T-helper 2 cell treated with Interferon-gamma antibody and Interleukin-4, amounts not matched to agents 5 μg/mL and 100 μg/mL, for 36 hours (primary cell): ENCODE data around the gene MEIS2.
A peak's percentile ranks its signal among the peaks of the same experiment; 100 is the strongest.

ENCODE experiments used
- DNase-seq: peaks from one replicate; pipeline ENCODE4 v3.0.0; 2021; ENCODE audit warnings: low spot score
- H3K27ac Mint-ChIP-seq: one replicate; pipeline ENCODE4 v1.8.0; 2021; ENCODE audit warnings: mild to moderate bottlenecking, mixed read lengths
- H3K27me3 Mint-ChIP-seq: one replicate; pipeline ENCODE4 v1.8.0; 2021; ENCODE audit warnings: low read depth, mixed read lengths
- H3K36me3 Mint-ChIP-seq: one replicate; pipeline ENCODE4 v1.8.0; 2021; ENCODE audit warnings: low read depth, mixed read lengths
- H3K4me1 Mint-ChIP-seq: one replicate; pipeline ENCODE4 v1.8.0; 2021; ENCODE audit warnings: low read depth, mixed read lengths
- H3K4me3 Mint-ChIP-seq: one replicate; pipeline ENCODE4 v1.8.0; 2022; ENCODE audit warnings: mild to moderate bottlenecking, moderate library complexity, mixed read lengths
- H3K9me3 Mint-ChIP-seq: one replicate; pipeline ENCODE4 v1.8.0; 2021; ENCODE audit warnings: mixed read lengths

The MEIS2 gene

DNA sequence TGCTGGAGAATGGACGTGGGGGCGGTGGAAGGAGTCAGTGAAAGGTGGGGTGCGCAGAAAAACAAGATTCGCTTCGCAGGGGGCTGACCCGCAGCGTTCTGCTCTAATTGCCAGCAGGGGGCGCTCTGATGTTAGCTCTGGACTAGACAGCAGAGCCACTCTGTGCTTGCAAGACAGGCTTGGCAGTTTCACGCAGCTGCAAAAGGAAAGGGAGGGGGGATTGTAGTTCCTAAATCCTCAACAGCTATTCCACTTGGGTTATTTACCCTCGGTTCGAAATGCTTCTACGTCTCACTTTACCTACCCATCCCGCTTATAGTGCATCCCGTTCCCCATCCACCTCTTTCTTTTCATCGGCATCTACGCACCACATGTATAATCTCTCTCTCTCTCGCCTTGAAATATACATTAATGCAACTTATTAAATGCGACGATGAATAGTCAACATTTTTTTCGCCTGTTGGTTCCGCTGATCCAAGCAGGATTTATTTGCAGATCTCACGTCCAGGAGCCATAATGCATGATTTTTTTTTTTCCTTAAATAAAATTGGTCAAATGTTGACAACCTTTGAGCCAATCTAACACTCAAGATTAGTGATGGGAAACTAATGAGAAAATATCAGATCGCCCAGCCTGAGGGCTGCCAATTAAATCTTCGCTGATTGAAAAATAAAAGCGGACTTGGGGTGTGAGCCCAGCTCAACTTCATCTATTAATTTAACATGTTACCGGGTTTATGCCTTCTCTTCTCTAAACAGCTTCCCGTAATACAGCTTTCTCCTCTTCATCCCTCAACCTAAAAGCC is 216.4 kb downstream of the MEIS2 start:
- Mint-ChIP-seq H3K4me3 (no peak overlapping the region), H3K27ac (no peak overlapping the region), H3K36me3 (no peaks in the 10 kb centered on the region), H3K9me3 (no peaks in the 10 kb centered on the region), H3K27me3 (peaks cover 95% of the 10 kb centered on the region), H3K4me1 (no peaks in the 10 kb centered on the region)
- DNase-seq: peak; percentile 62

DNA sequence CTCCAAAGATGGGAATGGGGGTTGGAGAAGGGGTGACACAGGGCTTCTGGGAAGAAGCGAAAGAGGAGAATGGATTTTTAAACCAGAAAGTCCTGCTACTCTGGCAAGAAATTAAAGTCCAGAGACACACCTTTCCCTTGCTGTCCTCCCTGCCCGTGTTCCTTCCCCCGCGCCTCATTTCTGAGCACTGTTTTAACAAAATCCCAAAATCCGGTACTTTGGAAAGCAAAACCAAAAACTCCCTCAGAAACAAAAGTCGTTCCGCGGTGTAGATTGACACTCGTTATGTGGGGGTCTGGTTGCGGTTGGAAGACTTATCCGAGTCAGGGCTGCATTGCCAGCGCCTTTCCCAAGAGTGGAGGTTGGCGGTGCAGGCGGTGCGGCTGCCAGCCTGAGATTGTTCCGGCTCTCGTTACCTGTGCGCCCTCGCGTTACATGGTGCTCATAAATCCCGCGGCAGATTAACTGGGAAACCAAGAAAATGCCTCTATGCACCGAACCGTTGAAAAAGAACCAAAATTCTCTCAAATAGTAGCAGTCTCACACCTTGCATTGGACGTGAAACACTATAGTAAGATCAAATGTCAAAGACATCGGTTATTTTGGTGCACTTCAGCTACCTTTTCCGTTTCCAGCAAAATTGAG is 217.7 kb downstream of the MEIS2 start:
- Mint-ChIP-seq H3K36me3 (no peaks in the 10 kb centered on the region), H3K27ac (no peak overlapping the region), H3K27me3 (peaks cover 95% of the 10 kb centered on the region), H3K4me1 (no peaks in the 10 kb centered on the region), H3K9me3 (no peaks in the 10 kb centered on the region), H3K4me3 (no peak overlapping the region)
- DNase-seq: no peak

DNA sequence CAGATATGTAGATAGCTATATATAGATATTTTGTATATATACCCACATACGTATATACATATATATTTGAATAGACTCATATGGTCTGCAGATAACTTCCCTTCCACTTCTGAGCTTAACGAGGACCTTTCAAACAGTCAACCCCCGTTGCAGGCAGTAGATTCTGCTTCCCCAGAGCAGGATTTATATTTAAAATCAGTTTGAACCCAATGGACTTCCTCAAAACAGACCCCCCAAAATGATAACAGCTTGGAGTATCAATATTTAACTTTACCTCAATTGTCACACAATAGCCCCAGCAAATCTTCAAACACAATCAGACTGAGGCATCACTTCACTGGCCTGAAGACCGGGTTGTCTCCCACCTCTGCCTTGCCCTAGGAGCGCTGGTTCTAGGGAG is 218.3 kb downstream of the MEIS2 start:
- Mint-ChIP-seq H3K36me3 (no peaks in the 10 kb centered on the region), H3K4me3 (no peak overlapping the region), H3K27me3 (peaks cover 95% of the 10 kb centered on the region), H3K4me1 (no peaks in the 10 kb centered on the region), H3K9me3 (no peaks in the 10 kb centered on the region), H3K27ac (no peak overlapping the region)
- no peak for DNase-seq

DNA sequence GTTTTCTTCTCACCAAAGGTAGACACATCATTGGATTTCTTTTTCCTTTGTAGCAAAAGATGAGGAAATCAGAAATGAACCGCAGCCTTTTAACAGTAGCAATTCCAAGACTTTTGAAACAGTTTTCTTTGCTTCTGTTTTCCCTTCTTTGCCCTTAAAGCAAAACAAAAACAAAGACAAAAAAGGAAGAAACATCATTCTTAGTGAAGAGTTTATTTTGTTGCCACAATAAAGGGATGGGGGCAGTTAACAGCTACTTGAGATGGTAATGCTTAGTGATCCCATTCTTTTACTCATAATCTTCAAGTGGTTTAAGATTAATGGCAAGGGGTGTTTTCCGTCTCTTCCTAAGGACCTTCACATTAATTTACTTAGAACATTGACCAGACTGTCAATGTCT is 218.8 kb downstream of the MEIS2 start:
- no peaks in the 10 kb centered on the region for H3K4me1 Mint-ChIP-seq
- H3K27ac Mint-ChIP-seq: no peak overlapping the region
- H3K36me3 Mint-ChIP-seq: no peaks in the 10 kb centered on the region
- H3K27me3 Mint-ChIP-seq: peaks cover 94% of the 10 kb centered on the region
- DNase-seq: no peak
- no peak overlapping the region for H3K4me3 Mint-ChIP-seq
- no peaks in the 10 kb centered on the region for H3K9me3 Mint-ChIP-seq

DNA sequence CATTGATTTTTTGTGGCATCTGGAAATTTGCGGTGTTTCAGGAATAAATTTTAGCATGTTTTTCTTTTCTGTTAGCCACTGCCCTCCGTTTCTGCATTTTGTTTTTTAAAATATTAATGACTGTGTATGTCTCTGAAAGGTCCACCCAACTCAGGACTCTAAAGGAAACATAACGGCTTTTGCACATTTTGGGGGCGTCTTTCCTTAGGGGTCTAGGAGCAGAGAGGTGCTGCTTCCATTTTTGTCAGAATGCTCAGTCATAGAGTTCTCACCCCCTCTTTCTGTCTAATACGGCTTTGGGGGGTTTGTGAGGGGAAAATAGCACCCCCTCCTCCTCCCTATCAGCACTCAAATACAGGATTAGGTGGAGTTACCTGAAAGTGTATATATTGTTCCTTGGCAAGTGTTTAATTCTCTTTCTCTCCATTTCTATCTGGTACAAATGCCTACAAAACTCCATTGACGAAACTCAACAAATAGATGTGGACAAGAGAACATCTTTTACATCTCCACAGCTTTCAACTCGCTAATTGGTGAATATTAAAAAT is 219.4 kb downstream of the MEIS2 start:
- Mint-ChIP-seq H3K27ac (no peak overlapping the region), H3K27me3 (peaks cover 92% of the 10 kb centered on the region), H3K4me3 (no peak overlapping the region), H3K36me3 (no peaks in the 10 kb centered on the region), H3K4me1 (no peaks in the 10 kb centered on the region), H3K9me3 (no peaks in the 10 kb centered on the region)
- DNase-seq: no peak

GRCh38 chr15:36880224-36880912 is 220.0 kb downstream of the MEIS2 start:
- H3K9me3 Mint-ChIP-seq: no peaks in the 10 kb centered on the region
- no peaks in the 10 kb centered on the region for H3K4me1 Mint-ChIP-seq
- no peak for DNase-seq
- H3K27ac Mint-ChIP-seq: no peak overlapping the region
- no peaks in the 10 kb centered on the region for H3K36me3 Mint-ChIP-seq
- no peak overlapping the region for H3K4me3 Mint-ChIP-seq
- H3K27me3 Mint-ChIP-seq: peaks cover 90% of the 10 kb centered on the region

GRCh38 chr15:36879568-36880222 is 220.7 kb downstream of the MEIS2 start:
- H3K27ac Mint-ChIP-seq: no peak overlapping the region
- no peaks in the 10 kb centered on the region for H3K36me3 Mint-ChIP-seq
- peaks cover 85% of the 10 kb centered on the region for H3K27me3 Mint-ChIP-seq
- no peak for DNase-seq
- no peaks in the 10 kb centered on the region for H3K9me3 Mint-ChIP-seq
- H3K4me3 Mint-ChIP-seq: no peak overlapping the region
- no peaks in the 10 kb centered on the region for H3K4me1 Mint-ChIP-seq

- Mint-ChIP-seq H3K27ac (no peak overlapping the region), H3K4me3 (no peak overlapping the region)
Observed at GRCh38 chr15:36878684-36879262, 221.6 kb downstream of the MEIS2 start.

GRCh38 chr15:36877796-36878683 is 222.3 kb downstream of the MEIS2 start:
- Mint-ChIP-seq H3K4me1 (no peaks in the 10 kb centered on the region), H3K9me3 (no peaks in the 10 kb centered on the region), H3K36me3 (no peaks in the 10 kb centered on the region), H3K27me3 (peaks cover 74% of the 10 kb centered on the region), H3K27ac (no peak overlapping the region), H3K4me3 (no peak overlapping the region)
- no peak for DNase-seq

More at GRCh38 chr15:36878684-36879262, 221.6 kb downstream of the MEIS2 start:
- Mint-ChIP-seq H3K27me3 (peaks cover 76% of the 10 kb centered on the region), H3K36me3 (no peaks in the 10 kb centered on the region), H3K4me1 (no peaks in the 10 kb centered on the region), H3K9me3 (no peaks in the 10 kb centered on the region)
- no peak for DNase-seq

DNA sequence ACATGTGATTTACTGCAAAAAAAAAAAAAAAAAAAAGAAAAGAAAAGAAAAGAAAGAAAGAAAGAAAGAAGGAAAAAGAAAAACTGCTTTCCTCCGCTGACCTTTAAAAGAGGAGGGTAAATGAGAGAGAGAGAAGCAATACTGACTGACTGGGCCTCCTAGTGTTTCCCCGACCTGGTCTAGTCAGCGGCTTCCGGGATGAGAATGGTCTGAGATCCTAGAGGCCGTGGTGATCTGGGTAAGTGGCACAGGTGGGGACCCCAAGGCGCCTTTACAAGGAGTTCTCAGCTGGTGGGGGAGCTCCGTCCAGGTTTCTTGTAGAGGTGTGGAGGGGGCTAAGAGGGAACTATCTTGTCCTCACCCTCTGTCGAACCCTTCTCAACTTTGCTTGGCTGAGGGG is 223.1 kb downstream of the MEIS2 start:
- Mint-ChIP-seq H3K4me1 (no peaks in the 10 kb centered on the region), H3K36me3 (no peaks in the 10 kb centered on the region), H3K27ac (no peak overlapping the region), H3K4me3 (no peak overlapping the region), H3K27me3 (peaks cover 66% of the 10 kb centered on the region), H3K9me3 (no peaks in the 10 kb centered on the region)
- DNase-seq: no peak

DNA sequence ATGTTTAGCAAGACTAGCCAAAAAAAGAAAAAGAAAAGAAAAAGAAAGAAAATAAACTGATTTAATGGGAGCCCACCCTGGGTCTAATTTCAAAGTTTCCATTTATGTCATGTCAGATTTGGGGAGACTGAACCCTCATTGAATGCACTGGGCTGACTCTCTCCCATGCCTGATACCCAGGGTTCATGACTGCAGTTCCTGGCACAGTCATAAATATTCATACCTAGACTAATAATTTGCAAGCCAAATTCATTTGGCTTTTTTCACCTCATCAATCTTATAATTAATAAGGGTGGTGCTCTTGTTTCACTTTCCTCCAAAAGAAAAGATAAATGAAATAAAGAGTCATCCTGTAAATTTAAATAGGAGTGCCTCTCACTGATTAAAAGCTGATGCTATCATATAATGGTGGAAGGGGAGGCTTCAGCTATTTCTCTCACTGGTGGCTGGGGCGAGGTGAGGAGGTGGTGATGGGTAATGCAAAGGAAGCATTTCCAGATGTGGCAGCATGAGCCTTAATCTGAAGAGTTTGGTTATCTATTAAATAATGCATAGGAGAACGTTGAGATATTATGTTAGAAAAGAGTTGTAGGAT is 224.5 kb downstream of the MEIS2 start:
- H3K27me3 Mint-ChIP-seq: peaks cover 52% of the 10 kb centered on the region
- DNase-seq: no peak
- no peaks in the 10 kb centered on the region for H3K4me1 Mint-ChIP-seq
- no peaks in the 10 kb centered on the region for H3K36me3 Mint-ChIP-seq
- no peaks in the 10 kb centered on the region for H3K9me3 Mint-ChIP-seq
- H3K27ac Mint-ChIP-seq: no peak overlapping the region
- H3K4me3 Mint-ChIP-seq: no peak overlapping the region

DNA sequence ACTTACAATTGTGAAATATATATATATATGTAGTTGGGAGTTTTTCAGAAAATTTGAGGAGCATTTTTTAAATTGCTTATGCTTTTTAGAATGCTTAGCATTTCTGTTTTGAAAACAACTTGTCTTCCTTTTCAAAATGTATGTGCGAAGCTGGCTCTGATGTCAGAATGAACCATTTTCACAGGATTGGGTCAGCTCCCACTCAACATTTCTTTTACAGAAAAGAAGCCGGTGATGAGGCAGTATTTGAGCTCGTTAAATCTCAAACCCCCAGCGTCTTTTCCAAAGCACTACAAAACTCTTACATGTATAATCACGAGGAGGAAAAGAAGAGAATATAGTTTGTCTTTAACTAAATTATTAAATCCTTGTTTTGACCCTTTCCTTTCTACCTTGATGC is 225.4 kb downstream of the MEIS2 start:
- H3K4me3 Mint-ChIP-seq: no peak overlapping the region
- peaks cover 47% of the 10 kb centered on the region for H3K27me3 Mint-ChIP-seq
- no peaks in the 10 kb centered on the region for H3K9me3 Mint-ChIP-seq
- H3K27ac Mint-ChIP-seq: no peak overlapping the region
- no peak for DNase-seq
- no peaks in the 10 kb centered on the region for H3K36me3 Mint-ChIP-seq
- no peaks in the 10 kb centered on the region for H3K4me1 Mint-ChIP-seq
